Right forelimb (tissue), 1 donor: ENCODE results near the gene HOXB1.

Experiments used
- DNase-seq: peaks from one replicate; pipeline ENCODE4 v3.0.0-alpha.2; 2018

HOXB1 gene

GRCh38 chr17:48553826-48554225 lies 23.0 kb upstream of the HOXB1 start:
- no peak for DNase-seq

GRCh38 chr17:48553190-48553547 lies 22.4 kb upstream of the HOXB1 start:
- no peak for DNase-seq

- no peak for DNase-seq
These were observed 21.8 kb upstream of the HOXB1 start for GRCh38 chr17:48552466-48553189.

GRCh38 chr17:48551596-48552465 lies 21.0 kb upstream of the HOXB1 start:
- no peak for DNase-seq

- DNase-seq = no peak
These were observed 20.4 kb upstream of the HOXB1 start for GRCh38 chr17:48551214-48551555.

- DNase-seq = no peak
These were observed 19.8 kb upstream of the HOXB1 start for GRCh38 chr17:48550502-48551213.

GRCh38 chr17:48549914-48550501 lies 19.2 kb upstream of the HOXB1 start:
- DNase-seq = no peak

GRCh38 chr17:48549281-48549630 lies 18.4 kb upstream of the HOXB1 start:
- no peak for DNase-seq

GRCh38 chr17:48548523-48549280 lies 17.9 kb upstream of the HOXB1 start:
- no peak for DNase-seq

- no peak for DNase-seq
These were observed 17.2 kb upstream of the HOXB1 start for GRCh38 chr17:48547808-48548522.

- no peak for DNase-seq
These were observed 16.4 kb upstream of the HOXB1 start for GRCh38 chr17:48546924-48547807.

GRCh38 chr17:48546137-48546923 lies 15.5 kb upstream of the HOXB1 start:
- DNase-seq = no peak

- no peak for DNase-seq
These were observed 14.7 kb upstream of the HOXB1 start for GRCh38 chr17:48545539-48545938.

- DNase-seq = peak; percentile 69
These were observed 14.2 kb upstream of the HOXB1 start, which contains the start of gene HOXB2 for GRCh38 chr17:48545022-48545375. Gene HOXB2, minus strand, starts transcription at chr17:48545109. Its CDS starts 198 bp downstream, at chr17:48544911.

GRCh38 chr17:48544349-48545021 lies 13.7 kb upstream of the HOXB1 start:
- peak; percentile 84 for DNase-seq

GRCh38 chr17:48543854-48544348 lies 13.1 kb upstream of the HOXB1 start:
- peak; percentile 61 for DNase-seq

- peak; percentile 79 for DNase-seq
These were observed 12.5 kb upstream of the HOXB1 start for GRCh38 chr17:48543107-48543853.

GRCh38 chr17:48542698-48543106 lies 11.9 kb upstream of the HOXB1 start:
- DNase-seq = no peak
